Left renal pelvis (tissue), 4 donors: ENCODE data around the gene CEL. TPM values are rescaled to one million over a fixed set of nuclear protein-coding genes. Genes with fewer than 3 reads are reported as not detected.
"Not testable (repeated sequence)": the region's sequence is repeated elsewhere in the genome, so short reads cannot be mapped to it uniquely, and the experiment has no call there.

Experiments used
- DNase-seq, 4 donors: peaks; one replicate each; pipeline ENCODE4 v3.0.0-alpha.2; 2013; ENCODE audit warnings: low read depth in 4 of 4, low spot score in 3 of 4
- polyA plus RNA-seq, 4 donors: library from polyadenylated mRNA; unstranded; fragments of 120-200 nt; gene quantifications; one replicate each; pipeline ENCODE4 v1.2.1, GENCODE V29; 2013; ENCODE audit not compliant: insufficient read length in 4 of 4

CEL gene
- polyA plus RNA-seq, 4 donors: 2.0 to 5.6 (median 4.8) TPM

GRCh38 chr9:133046196-133046899, 15.4 kb upstream of the CEL start:
- DNase-seq: no peak

- DNase-seq: no peak
Observed at GRCh38 chr9:133046900-133047295, 14.9 kb upstream of the CEL start.

- DNase-seq: no peak
Observed at GRCh38 chr9:133048595-133048994, 13.2 kb upstream of the CEL start.

GRCh38 chr9:133049043-133049442, 12.7 kb upstream of the CEL start:
- no peak for DNase-seq

- DNase-seq: no peak
Observed at GRCh38 chr9:133050142-133050541, 11.6 kb upstream of the CEL start.

GRCh38 chr9:133050781-133051180, 11.0 kb upstream of the CEL start:
- no peak for DNase-seq

- DNase-seq: no peak
Observed at GRCh38 chr9:133051281-133051900, 10.4 kb upstream of the CEL start.

- no peak for DNase-seq
Observed at GRCh38 chr9:133051966-133052539, 9.7 kb upstream of the CEL start.

GRCh38 chr9:133054194-133054890, 7.4 kb upstream of the CEL start:
- no peak for DNase-seq

GRCh38 chr9:133054966-133055365, 6.8 kb upstream of the CEL start:
- DNase-seq: no peak

GRCh38 chr9:133055788-133056420, 5.9 kb upstream of the CEL start:
- DNase-seq: no peak

GRCh38 chr9:133056533-133056932, 5.2 kb upstream of the CEL start:
- no peak for DNase-seq

GRCh38 chr9:133057006-133057405, 4.8 kb upstream of the CEL start:
- no peak for DNase-seq

- DNase-seq: no peak
Observed at GRCh38 chr9:133057553-133057952, 4.2 kb upstream of the CEL start.

GRCh38 chr9:133058071-133058470, 3.7 kb upstream of the CEL start:
- no peak for DNase-seq

- no peak for DNase-seq
Observed at GRCh38 chr9:133058550-133059320, 3.0 kb upstream of the CEL start.

- no peak for DNase-seq
Observed at GRCh38 chr9:133059623-133060022, 2.2 kb upstream of the CEL start.

GRCh38 chr9:133060417-133060841, 1.4 kb upstream of the CEL start:
- no peak for DNase-seq

- not testable (repeated sequence) for DNase-seq
Observed at GRCh38 chr9:133061019-133061763, 590 bp upstream of the CEL start.

- DNase-seq: not testable (repeated sequence)
Observed at GRCh38 chr9:133062569-133062968, 788 bp downstream of the CEL start.
